ENCODE measurements around the gene HYCC1.

The HYCC1 gene

GRCh38 chr7:23016345-23017253, 2.7 kb upstream of the HYCC1 start:
- no peak for DNase-seq (ENCODE audit: low read depth, low spot score)

- DNase-seq (ENCODE audit: low read depth, low spot score): no peak
These were observed 751 bp upstream of the HYCC1 start for GRCh38 chr7:23014681-23015080.

DNA sequence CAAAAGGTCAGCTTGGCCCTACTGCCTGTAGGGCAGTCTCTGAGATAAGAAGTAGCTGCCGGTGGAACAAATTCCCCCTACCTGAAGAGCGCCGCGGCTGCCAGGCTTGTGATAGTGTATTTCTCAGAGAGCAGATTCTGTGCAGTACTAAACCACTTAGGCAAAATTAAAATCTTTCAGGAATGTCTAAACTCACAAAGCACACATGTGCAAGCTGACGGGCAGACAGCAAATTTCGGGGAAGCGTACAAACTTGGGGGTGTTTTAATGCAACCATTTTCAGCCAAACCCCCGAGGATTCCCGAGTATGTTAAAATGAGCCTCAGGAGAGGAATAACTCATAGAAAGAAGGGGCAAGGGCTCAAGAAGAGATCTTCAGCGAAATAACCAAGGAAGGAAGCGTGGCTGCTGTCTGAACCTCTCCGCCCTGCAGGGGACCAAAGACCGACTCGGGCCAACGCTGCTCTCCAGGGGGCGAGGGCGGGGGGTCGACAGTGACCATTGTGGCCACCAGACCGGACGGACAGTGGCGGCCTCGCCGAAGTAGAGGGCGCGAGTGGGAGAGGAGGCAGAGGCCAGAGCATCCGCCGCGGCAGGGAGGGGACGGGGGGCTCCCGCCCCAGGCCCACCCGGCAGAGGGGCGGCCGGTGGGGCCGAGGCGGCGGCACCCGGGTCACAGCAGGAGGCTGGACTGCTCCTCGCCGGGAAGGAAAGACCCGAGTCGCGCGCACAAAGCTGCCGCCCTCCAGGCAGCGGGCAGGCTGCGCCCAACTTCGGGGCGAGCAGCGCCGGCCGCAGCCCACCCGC, 819 bp downstream of the HYCC1 start:
- peak; percentile 56 for DNase-seq (ENCODE audit: low read depth, low spot score)

DNA sequence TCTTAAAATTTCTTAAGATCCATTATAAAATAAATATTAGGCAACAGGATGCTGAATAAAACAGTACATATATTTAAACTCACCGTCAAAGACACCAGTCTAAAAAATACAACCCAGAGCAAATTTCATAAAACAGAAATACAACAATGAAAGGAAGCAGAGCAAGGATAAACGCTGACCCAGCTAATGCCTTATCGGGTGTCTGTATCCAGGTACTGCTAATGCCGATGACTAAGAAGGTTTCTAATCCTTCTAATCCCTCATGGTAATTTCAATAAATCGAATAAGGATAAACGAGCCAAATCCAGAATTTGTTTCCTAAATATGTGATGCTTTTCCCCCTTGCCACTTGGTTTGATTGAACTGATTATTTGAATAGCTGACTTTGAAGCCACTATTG, 1.7 kb downstream of the HYCC1 start:
- no peak for DNase-seq (ENCODE audit: low read depth, low spot score)

DNA sequence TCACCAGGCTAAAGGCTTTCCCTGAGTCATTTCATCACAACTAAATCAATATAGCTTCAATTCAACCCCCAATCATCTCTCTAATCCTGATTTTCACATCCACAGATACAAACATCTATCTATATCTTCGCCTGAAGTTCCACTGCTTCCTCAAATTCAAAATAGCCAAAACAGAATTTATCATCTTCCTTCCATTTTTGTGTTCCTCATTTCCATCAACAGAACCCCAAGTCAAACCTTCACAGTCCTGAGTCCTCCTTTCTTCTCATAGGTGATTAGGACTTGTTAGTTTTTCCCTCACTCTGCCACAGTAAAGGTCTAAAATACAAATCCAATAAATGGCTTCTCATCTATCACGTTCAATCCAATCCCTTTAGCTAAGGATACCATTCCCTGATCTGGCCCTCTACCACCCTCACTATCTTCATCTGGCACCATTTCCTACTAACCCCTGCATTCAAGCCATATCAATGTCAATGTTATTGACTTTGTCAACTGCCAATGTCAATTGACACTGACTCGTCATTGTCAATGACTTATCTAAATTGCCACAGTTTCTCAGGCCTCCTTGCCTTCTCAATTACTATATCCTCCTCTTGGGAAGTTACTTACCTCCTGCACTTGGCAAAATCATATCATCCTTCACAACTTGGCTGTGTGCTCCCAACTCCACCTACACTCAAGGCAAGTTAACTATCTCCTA, 2.6 kb downstream of the HYCC1 start:
- no peak for DNase-seq (ENCODE audit: low read depth, low spot score)

DNA sequence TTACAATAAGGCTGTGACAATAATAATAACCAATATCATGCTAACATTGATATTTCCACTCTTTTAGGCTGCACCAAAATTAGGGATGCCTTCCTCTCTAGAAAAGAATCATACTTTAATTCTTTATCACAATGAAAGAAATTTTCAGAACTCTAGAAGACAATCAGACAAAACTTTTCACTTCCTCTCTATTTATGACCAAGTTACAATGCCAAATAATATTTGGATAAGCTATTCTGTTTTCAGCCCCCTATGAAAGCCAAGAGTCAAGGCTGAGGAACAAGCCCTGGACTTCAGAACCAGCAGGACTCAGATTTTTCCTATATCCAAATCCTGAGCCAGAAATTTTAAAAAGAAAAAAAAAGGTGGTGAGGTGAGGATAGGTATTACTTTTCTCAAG, 4.6 kb downstream of the HYCC1 start:
- no peak for DNase-seq (ENCODE audit: low read depth, low spot score)

DNA sequence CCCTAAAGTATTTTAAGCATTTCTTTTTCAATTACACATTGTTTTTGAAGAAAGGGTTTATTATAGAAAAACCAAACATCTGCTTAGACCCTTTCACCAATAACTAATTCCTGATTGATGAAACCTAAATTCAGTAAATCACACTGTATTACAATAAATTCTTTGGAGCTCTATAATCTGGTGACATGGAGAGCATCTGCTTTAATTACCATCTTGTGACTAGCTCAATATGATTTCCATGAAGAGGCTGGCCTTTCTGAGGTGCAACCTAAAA, 9.7 kb downstream of the HYCC1 start:
- no peak for DNase-seq (ENCODE audit: low read depth, low spot score)

- no peak for DNase-seq (ENCODE audit: low read depth, low spot score)
These were observed 10.3 kb downstream of the HYCC1 start for GRCh38 chr7:23003505-23004246.

GRCh38 chr7:23002698-23003097, 11.2 kb downstream of the HYCC1 start:
- DNase-seq (ENCODE audit: low read depth, low spot score): no peak

- no peak for DNase-seq (ENCODE audit: low read depth, low spot score)
These were observed 12.3 kb downstream of the HYCC1 start for GRCh38 chr7:23001610-23002009.

- no peak for DNase-seq (ENCODE audit: low read depth, low spot score)
These were observed 13.2 kb downstream of the HYCC1 start for GRCh38 chr7:23000597-23001360.

DNA sequence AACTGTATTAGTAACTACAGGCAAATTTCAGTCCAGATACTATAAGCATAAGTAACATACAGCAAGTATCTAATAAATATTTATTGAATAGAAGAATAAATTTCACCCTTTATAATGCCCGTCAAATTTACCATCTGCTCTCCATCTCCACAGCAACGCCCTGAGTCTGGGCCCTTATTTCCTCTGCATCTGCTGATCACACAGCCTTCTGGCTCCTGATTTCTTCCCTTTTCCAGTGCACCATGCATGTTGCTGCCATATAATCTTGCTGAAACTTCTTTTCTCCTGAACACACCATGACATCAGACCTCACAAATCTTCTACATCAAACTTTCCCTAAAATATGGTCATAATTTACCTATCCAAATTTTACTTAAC, 15.4 kb downstream of the HYCC1 start:
- no peak for DNase-seq (ENCODE audit: low read depth, low spot score)

- no peak for DNase-seq (ENCODE audit: low read depth, low spot score)
These were observed 15.9 kb downstream of the HYCC1 start for GRCh38 chr7:22997871-22998518.

DNA sequence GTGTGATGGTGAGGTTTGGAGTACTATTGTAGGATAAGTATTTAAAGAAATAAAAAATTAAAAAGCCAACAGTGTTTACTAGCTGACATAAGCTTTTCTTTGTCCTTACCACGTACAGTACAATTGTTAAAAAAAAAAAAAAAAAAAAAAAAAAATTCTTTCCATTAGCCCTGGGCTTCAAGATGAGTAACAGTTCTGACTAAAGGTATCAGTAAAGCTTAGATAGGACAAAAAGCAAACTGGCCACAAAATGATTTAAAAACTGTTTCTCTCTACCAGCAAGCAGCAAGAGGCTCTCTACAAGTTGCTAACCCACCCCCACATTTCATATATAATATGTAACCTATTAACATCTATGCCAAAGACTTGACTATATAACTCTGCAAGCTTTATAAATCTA, 17.5 kb downstream of the HYCC1 start:
- DNase-seq (ENCODE audit: low read depth, low spot score): no peak

DNA sequence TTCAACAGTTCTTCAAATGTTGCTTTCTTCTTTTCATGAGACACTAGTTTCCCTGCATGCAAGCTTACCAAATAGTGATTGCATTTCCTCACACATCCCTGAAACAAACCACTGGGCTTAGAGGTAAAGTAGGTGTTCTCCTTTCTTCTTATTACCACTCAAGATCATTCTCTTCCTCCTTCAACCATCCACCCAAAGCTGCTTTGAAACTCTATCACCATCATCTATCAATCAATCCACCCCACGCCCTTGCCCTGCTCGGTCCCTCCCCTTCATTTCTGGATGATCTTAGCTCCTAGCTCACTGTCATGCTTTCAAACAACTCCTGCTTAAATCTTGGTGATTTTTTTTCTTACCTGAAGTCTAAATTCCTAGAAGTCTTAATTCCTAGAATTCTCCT, 18.9 kb downstream of the HYCC1 start:
- no peak for DNase-seq (ENCODE audit: low read depth, low spot score)

- no peak for DNase-seq (ENCODE audit: low read depth, low spot score)
These were observed 20.8 kb downstream of the HYCC1 start for GRCh38 chr7:22992874-22993840.

GRCh38 chr7:22990588-22990949, 23.4 kb downstream of the HYCC1 start:
- peak; percentile 78 for DNase-seq (ENCODE audit: low read depth, low spot score)

GRCh38 chr7:22989643-22990587, 24.0 kb downstream of the HYCC1 start:
- DNase-seq (ENCODE audit: low read depth, low spot score): no peak

All from astrocyte of the hippocampus (primary cell).